ENCODE measurements around the gene RNF10. TPM values are rescaled to one million over a fixed set of nuclear protein-coding genes. Genes with fewer than 3 reads are reported as not detected.
"Not testable (repeated sequence)": the region's sequence is repeated elsewhere in the genome, so short reads cannot be mapped to it uniquely, and the experiment has no call there.

RNF10 gene
- total RNA-seq, 2 donors from 2014 or later: 211 to 223 TPM

- no peak for DNase-seq
- intact Hi-C loops (cut with DNase I, micrococcal nuclease): no loop called here
- ATAC-seq: no peak
Measured at GRCh38 chr12:120596901-120597300, 62.7 kb downstream of the RNF10 start.

- intact Hi-C loops (cut with DNase I, micrococcal nuclease): no loop called here
- ATAC-seq (no peak), DNase-seq (no peak)
Measured at GRCh38 chr12:120597861-120598260, 63.7 kb downstream of the RNF10 start.

GRCh38 chr12:120598674-120599463, 64.7 kb downstream of the RNF10 start:
- intact Hi-C loops (cut with DNase I, micrococcal nuclease): no loop called here
- ATAC-seq: peak; percentile 83
- DNase-seq: no peak

GRCh38 chr12:120599672-120600552, 65.8 kb downstream of the RNF10 start:
- intact Hi-C loops (cut with DNase I, micrococcal nuclease): no loop called here
- ATAC-seq (no peak), DNase-seq (no peak)

- intact Hi-C loops (cut with DNase I, micrococcal nuclease); DNase-seq: not testable (repeated sequence)
- peak; percentile 66 for ATAC-seq
Measured at GRCh38 chr12:120602416-120602815, 68.3 kb downstream of the RNF10 start.

GRCh38 chr12:120610560-120610959, 76.4 kb downstream of the RNF10 start:
- intact Hi-C loops (cut with DNase I, micrococcal nuclease): no loop called here
- DNase-seq (no peak), ATAC-seq (no peak)

- not testable (repeated sequence) for ATAC-seq, DNase-seq
Measured at GRCh38 chr12:120611534-120611933, 77.4 kb downstream of the RNF10 start.

GRCh38 chr12:120614848-120615247, 80.7 kb downstream of the RNF10 start:
- DNase-seq: no peak
- ATAC-seq: no peak
- intact Hi-C loops (cut with DNase I, micrococcal nuclease): no loop called here

More at GRCh38 chr12:120611534-120611933, 77.4 kb downstream of the RNF10 start:
- intact Hi-C loops (cut with DNase I, micrococcal nuclease): not testable (repeated sequence)

GRCh38 chr12:120617193-120617592, 83.0 kb downstream of the RNF10 start:
- DNase-seq; ATAC-seq; intact Hi-C loops (cut with DNase I, micrococcal nuclease): not testable (repeated sequence)

GRCh38 chr12:120617767-120618166, 83.6 kb downstream of the RNF10 start:
- DNase-seq; ATAC-seq; intact Hi-C loops (cut with DNase I, micrococcal nuclease): not testable (repeated sequence)

GRCh38 chr12:120618954-120619615, 84.9 kb downstream of the RNF10 start:
- no peak for ATAC-seq
- no peak for DNase-seq
- intact Hi-C loops (cut with DNase I, micrococcal nuclease): no loop called here

GRCh38 chr12:120620624-120621023, 86.5 kb downstream of the RNF10 start:
- DNase-seq (peak; percentile 47 to 78), ATAC-seq (peak; percentile 99)
- intact Hi-C loops (cut with DNase I, micrococcal nuclease): no loop called here

GRCh38 chr12:120625557-120626419, 91.6 kb downstream of the RNF10 start:
- ATAC-seq: no peak
- no peak for DNase-seq
- intact Hi-C loops (cut with DNase I, micrococcal nuclease): no loop called here

Other genes with a start within 250 kb of the RNF10 start
- 1,000 to 10,000 TPM; 7,104 to 9,174 TPM for gene RNU4-2, start 242.5 kb upstream of the RNF10 start, total RNA-seq
- 1,000 to 10,000 TPM; 2,546 to 2,662 TPM for gene RNU4-1, start 241.1 kb upstream of the RNF10 start, total RNA-seq
- 1 to 10 TPM; 1.2 to 1.3 TPM for gene SIRT4, start 232.0 kb upstream of the RNF10 start, total RNA-seq
- not detected for gene PLA2G1B, start 206.6 kb upstream of the RNF10 start, total RNA-seq
- gene MSI1, start 165.2 kb upstream of the RNF10 start, total RNA-seq: 1 to 10 TPM; 3.4 to 7.4 TPM
- 1,000 to 10,000 TPM in 1 of 2 donors, 100 to 1,000 TPM in 1; 936 to 1,140 TPM for gene COX6A1, start 96.2 kb upstream of the RNF10 start, total RNA-seq
- gene TRIAP1, start 88.0 kb upstream of the RNF10 start, total RNA-seq: 10 to 100 TPM; 14.1 to 20.1 TPM
- gene GATC, start 87.9 kb upstream of the RNF10 start, total RNA-seq: 10 to 100 TPM; 18.9 to 32.7 TPM
- gene SRSF9, start 64.6 kb upstream of the RNF10 start, total RNA-seq: 100 to 1,000 TPM; 135 to 143 TPM
- 100 to 1,000 TPM; 338 to 371 TPM for gene DYNLL1, start 38.2 kb upstream of the RNF10 start, total RNA-seq
- gene COQ5, start 5.2 kb upstream of the RNF10 start, total RNA-seq: 10 to 100 TPM; 31.2 to 35.1 TPM
- 10 to 100 TPM; 28.5 to 34.5 TPM for gene POP5, start 47.0 kb downstream of the RNF10 start, total RNA-seq
- gene CABP1, start 106.3 kb downstream of the RNF10 start, total RNA-seq: 1 to 10 TPM; 1.2 to 2.5 TPM
- 100 to 1,000 TPM; 271 to 278 TPM for gene MLEC, start 152.8 kb downstream of the RNF10 start, total RNA-seq
- 10 to 100 TPM; 15.1 to 27.5 TPM for gene UNC119B, start 176.1 kb downstream of the RNF10 start, total RNA-seq
- gene ACADS, start 191.5 kb downstream of the RNF10 start, total RNA-seq: 100 to 1,000 TPM; 183 to 209 TPM

All from left colon (tissue), 2 donors.